ACHN (cell line): ENCODE measurements around the gene STUB1.
"Not testable (repeated sequence)": the region's sequence is repeated elsewhere in the genome, so short reads cannot be mapped to it uniquely, and the experiment has no call there.

Source experiments
- DNase-seq: peaks from one replicate; pipeline ENCODE4 v3.0.0-alpha.2; 2015
- in situ Hi-C: cut with HindIII; loops from 2 replicates; pipeline ENCODE4 v1.10.0; 2017; ENCODE audit warnings: low sequenced_read_pairs, low pct_ligation_motif_present, low pct_unique_long_range_greater_than_20kb

Gene STUB1

DNA sequence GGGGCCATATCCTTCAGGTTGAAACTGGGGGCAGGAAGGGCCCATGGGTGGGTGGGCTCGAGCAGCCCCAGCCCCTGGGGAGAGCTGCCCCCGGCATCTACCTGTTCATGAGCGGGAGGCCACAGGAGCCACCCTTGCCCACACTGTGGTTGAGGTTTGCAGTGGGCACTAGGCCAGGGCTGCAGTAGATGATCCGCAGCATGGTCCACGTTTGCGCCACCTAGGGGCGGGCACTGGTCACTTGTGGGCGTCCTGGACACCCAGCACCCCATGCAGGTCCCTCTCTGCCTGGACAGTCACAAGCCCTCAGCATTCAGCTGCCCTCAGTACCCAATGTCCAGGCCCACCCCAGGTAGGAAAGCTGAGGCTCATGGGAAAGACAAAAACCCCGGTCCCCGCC, 5.8 kb downstream of the STUB1 start:
- in situ Hi-C loops, result no loop called here
- DNase-seq, result peak; percentile 70

- in situ Hi-C loops, result no loop called here
- no peak for DNase-seq
These were observed 6.5 kb downstream of the STUB1 start for GRCh38 chr16:686459-687260.

DNA sequence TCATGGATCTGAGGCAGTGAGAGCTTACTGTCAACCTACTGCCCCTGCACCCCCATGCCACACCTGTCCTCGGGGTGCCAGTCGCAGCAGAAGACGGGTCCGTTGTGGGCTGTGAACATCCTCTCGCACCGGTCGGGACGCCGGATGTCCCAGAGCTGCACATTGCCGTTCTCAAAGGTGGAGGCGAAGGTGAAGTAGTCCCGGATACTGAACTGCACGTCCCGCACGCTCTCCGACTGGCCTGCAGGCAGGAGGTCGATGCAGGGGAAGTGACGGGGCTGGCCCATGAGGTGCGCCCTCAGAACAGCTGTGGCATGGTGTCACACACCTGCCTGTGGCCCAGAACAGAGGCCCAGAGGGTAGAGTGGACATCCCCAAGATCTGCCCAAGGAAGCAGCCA, 7.3 kb downstream of the STUB1 start:
- in situ Hi-C loops, result no loop called here
- DNase-seq, result no peak

GRCh38 chr16:689175-689897, 9.1 kb downstream of the STUB1 start:
- in situ Hi-C loops, result no loop called here
- no peak for DNase-seq

GRCh38 chr16:691242-691641, 11.0 kb downstream of the STUB1 start:
- in situ Hi-C loops, result not testable (repeated sequence)

DNA sequence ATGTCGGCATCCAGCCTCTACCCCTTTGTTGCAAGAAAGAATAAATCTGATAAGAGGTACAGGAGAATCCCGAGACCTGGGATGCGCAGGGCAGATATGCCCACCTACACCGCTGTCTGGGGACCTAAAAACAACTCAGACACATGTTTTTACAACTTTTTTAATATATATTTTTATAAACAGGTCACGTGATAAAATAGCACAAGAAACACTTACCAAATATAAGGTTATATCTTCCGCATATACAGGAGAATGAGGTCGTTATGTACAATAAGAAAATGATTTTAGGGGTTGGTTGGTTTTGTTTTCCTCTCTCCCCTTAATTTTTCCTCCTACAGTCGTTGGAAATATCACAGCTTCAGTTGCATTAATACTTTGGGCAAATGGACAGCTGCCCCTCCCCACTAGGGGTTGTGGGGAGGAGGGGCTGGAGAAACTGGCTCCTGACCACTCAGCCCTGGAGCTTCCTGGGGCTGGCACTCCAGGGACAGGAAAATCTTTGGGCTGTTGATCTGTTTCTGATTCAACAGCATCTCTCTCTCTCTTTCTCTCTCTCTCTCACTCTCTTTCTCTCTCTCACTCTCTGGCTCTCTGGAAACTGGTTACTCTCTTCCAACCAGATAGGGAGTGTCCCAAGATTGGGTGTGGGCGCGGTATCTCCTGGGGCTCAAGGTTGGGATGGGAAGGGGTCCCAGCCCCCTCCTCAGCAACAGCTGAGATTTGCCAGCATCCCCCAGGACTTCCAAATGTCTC, 12.3 kb downstream of the STUB1 start:
- DNase-seq, result no peak
- in situ Hi-C loops, result no loop called here

More at GRCh38 chr16:691242-691641, 11.0 kb downstream of the STUB1 start:
- not testable (repeated sequence) for DNase-seq

DNA sequence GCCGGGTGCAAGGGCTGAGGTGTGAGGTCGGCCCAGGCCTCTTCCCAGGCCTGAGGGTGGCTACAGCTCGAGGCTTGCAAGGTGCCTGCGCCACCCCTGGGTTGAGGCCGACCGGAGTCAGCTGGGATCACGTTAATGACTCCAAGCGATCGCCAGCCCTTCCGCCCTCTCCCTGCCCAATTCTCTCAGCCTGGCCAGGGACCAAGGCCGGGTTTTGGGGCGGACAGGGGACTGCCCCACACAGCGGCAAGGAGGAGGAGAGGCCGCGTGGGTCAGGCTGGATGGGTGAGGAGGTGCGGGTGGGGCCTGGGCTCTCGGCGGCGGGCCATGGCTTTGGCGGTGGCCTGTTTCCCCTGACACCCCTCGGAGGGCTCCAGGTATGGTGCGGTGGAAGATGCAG, 13.2 kb downstream of the STUB1 start:
- in situ Hi-C loops, result no loop called here
- DNase-seq, result no peak

DNA sequence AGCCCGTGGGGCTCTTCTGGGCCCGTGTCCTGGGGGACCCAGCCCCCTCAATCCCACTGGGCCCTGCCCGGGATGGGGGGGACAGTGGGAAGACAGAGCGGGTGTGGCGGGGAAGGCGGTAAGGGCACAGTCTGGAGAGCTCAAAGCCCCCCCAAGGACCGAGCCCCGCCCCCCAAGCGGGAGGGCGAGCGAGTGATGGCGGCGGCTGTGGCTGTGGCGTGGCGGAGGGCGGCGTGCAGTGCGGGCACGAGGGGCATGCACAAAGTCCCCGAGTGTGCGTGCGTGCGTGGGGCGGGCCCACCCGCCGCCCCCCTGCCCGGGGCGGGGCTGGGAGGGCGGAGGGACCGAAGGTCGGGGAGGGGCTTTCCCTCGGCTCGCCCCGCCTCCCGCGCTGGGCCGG, 13.6 kb downstream of the STUB1 start:
- in situ Hi-C loops, result no loop called here
- DNase-seq, result no peak

DNA sequence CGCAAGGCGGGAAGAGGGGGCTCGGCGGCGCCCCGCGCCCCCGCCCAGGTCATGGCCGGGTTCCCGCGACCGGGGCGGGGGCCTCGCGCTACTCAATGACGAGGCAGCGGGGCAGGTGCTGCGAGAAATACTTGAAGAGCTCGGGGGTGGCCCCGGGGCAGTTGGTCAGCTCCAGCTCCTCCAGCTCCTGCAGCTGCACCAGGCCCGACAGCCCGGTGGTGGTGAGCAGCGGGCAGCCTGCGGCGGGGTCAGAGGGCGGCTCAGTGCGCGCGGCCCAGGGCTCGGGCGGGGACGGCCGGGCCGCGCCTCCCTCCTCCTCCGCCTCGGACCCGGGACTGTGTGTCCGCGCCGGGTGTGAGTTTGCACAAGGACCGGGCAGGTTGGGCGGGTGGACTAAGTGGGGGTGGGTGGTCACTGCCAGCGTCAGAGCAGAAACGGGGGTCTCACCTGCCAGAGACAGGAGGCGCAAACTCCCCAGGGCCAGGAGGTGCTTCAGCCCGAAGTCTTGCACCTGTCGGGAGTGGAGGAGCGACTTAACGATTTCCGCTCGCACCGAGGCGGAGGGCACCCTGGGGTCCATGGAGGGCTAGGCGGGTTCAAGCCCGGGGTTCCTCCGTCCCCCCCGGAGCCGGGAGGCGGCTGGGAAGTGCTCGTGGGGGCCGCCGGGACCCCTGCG, 14.1 kb downstream of the STUB1 start:
- in situ Hi-C loops, result no loop called here
- DNase-seq, result no peak

DNA sequence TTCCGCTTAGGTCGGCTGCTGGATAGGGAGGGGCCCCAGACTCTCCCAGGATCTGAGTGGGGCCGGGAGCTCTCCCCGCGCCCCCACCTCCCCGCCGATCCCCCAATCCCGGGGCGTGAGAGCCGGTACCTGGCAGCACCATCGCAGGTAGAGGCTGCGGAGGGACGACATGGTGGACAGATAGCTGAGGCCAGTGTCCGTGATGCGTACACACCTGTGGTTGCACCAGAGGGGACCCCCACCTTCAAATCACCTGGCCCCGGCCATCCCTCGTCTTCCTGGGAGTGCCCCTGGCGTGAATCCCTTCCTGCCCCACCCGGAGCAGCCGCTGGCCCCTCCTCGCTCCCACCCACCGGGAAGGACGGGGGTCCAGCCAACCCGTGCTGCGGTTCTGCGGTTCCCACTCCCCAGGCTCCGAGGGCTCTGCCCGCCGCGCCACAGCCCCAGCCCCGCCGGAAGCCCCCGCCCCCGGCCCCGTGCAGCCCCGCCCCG, 14.7 kb downstream of the STUB1 start:
- in situ Hi-C loops, result no loop called here
- DNase-seq, result no peak

- DNase-seq, result peak; percentile 86
- in situ Hi-C loops, result no loop called here
These were observed 15.3 kb downstream of the STUB1 start for GRCh38 chr16:695355-696089.

DNA sequence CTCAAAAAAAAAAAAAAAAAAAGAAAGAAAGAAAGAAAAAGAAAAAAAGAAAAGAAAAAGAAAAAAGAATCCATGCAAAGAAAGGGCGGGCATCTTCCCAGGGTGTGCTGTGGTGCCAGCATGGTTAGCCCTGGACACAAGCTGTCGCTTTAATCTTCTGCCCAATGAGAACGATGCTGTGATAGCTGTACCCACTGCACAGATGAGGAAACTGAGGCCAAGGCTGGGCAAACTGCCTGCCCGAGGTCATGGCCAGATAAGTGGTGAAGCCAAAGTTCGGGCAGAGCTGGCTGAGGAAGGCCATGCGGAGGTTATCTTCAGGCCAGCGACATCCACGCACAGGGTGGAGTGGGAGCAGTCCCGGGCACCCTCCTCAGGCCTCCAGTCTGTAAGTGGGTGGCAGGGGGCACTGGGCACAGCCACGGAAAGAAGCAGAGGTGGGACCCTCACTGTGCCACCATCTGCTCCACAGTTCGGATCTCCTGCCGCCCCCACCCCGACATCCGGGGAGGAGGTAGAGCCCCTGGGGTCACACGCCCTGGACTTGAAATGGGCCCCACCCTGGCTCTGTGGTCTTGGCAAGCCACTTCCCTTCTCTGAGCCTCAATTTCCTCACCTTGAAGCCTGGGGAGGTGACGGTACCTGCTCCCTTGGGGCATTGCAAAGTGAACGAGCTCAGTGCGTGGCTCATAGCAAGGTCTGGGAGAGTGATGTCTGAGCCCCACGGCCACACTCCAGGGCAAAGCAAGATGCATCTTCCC, 18.9 kb downstream of the STUB1 start:
- in situ Hi-C loops, result no loop called here
- DNase-seq, result no peak

GRCh38 chr16:700684-701584, 20.7 kb downstream of the STUB1 start:
- peak; percentile 52 for DNase-seq

DNA sequence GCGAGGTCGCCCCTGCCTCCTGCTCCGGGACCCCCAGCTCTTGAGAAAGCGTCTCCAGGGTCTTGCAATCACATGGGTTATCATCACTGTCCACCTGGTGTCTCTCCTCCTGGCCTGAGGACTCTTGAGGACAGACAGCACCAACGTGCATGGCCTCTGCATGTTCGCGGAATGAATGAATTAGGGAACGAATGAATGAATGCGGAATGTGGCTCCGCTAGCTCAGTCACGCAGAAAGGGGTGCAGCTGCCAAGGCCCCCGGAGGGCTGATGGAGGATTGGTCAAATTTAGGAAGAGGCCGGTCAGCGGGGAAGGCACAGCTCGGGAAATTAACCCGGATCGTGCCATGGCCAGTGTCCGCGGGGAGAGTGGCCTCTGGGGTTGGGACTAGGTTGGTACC, 22.1 kb downstream of the STUB1 start:
- in situ Hi-C loops, result no loop called here
- no peak for DNase-seq

More at GRCh38 chr16:700684-701584, 20.7 kb downstream of the STUB1 start:
- in situ Hi-C loops, result no loop called here

GRCh38 chr16:703406-703805, 23.2 kb downstream of the STUB1 start:
- in situ Hi-C loops, result no loop called here
- no peak for DNase-seq

- in situ Hi-C loops, result no loop called here
- DNase-seq, result no peak
These were observed 23.8 kb downstream of the STUB1 start for GRCh38 chr16:704047-704446.
